Endodermal cell (in vitro differentiated cells): Measurements from ENCODE around the gene DGKD. TPM values are rescaled to one million over a fixed set of nuclear protein-coding genes. Genes with fewer than 3 reads are reported as not detected.

Source experiments
- DNase-seq: peaks from one replicate; pipeline ENCODE4 v3.0.0-alpha.2; 2017
- H3K27ac ChIP-seq: 2 replicates; pipeline ENCODE4 v1.5.1; 2013; ENCODE audit warnings: mild to moderate bottlenecking, low read depth, low read length, moderate library complexity
- H3K27me3 ChIP-seq: 2 replicates; pipeline ENCODE4 v1.6.1; 2013; ENCODE audit warnings: mild to moderate bottlenecking, low read length, moderate library complexity; ENCODE audit not compliant: insufficient read depth, control insufficient read depth, poor library complexity, severe bottlenecking
- H3K36me3 ChIP-seq: 2 replicates; pipeline ENCODE4 v1.7.0; 2013; ENCODE audit warnings: mild to moderate bottlenecking, low read length, moderate library complexity; ENCODE audit not compliant: control insufficient read depth, insufficient read depth
- H3K4me1 ChIP-seq: one replicate; pipeline ENCODE4 v1.7.0; 2013; ENCODE audit warnings: low read length; ENCODE audit not compliant: control insufficient read depth, insufficient read depth
- H3K4me3 ChIP-seq: 2 replicates; pipeline ENCODE4 v1.5.1; 2013; ENCODE audit warnings: mild to moderate bottlenecking, low read length, moderate library complexity
- H3K9ac ChIP-seq: 2 replicates; pipeline ENCODE4 v1.6.1; 2013; ENCODE audit warnings: mild to moderate bottlenecking, low read length, moderate library complexity; ENCODE audit not compliant: poor library complexity, severe bottlenecking; ENCODE audit errors: extremely low read depth
- H3K9me3 ChIP-seq: 2 replicates; pipeline ENCODE4 v1.6.1; 2013; ENCODE audit warnings: mild to moderate bottlenecking, low read length, moderate library complexity; ENCODE audit not compliant: control insufficient read depth
- H3K27ac Mint-ChIP-seq: 2 replicates; pipeline ENCODE4 v1.8.0; 2020; ENCODE audit warnings: mixed read lengths
- H3K27me3 Mint-ChIP-seq: 2 replicates; pipeline ENCODE4 v1.8.0; 2021; ENCODE audit warnings: mild to moderate bottlenecking, mixed read lengths; ENCODE audit not compliant: insufficient read depth
- H3K36me3 Mint-ChIP-seq: 2 replicates; pipeline ENCODE4 v1.8.0; 2020; ENCODE audit warnings: low read depth, mixed read lengths
- H3K4me1 Mint-ChIP-seq: 2 replicates; pipeline ENCODE4 v1.8.0; 2020; ENCODE audit warnings: mixed read lengths
- H3K4me3 Mint-ChIP-seq: 2 replicates; pipeline ENCODE4 v1.8.0; 2020; ENCODE audit warnings: mild to moderate bottlenecking, moderate library complexity, mixed read lengths
- H3K9me3 Mint-ChIP-seq: 2 replicates; pipeline ENCODE4 v1.8.0; 2020; ENCODE audit warnings: mild to moderate bottlenecking, mixed read lengths
- CTCF ChIP-seq: fragments of 200-600 bp; sonication (generic); conservative IDR thresholded peaks from 2 replicates; pipeline ENCODE4 v1.5.0; 2021; ENCODE audit warnings: antibody characterized with exemption, mild to moderate bottlenecking
- WGBS, 2 experiments: methylation state at CpG; one replicate each; pipeline versions ENCODE4 v1.1.5 to v1.1.7; 2013; ENCODE audit warnings: missing lambda C conversion rate in 2 of 2, mixed read lengths in 1 of 2; ENCODE audit not compliant: insufficient coverage in 1 of 2, insufficient read length in 1 of 2; 5-methylcytosine and 5-hydroxymethylcytosine counted together
- total RNA-seq, 2 donors: library from RNA; stranded (reverse); fragmentation: NEBNext Ultra II Directional in 1 of 2; extraction: Animal tissue kit (Norgen Biotek cat#: 25700) in 1 of 2; gene quantifications; 2 replicates in 1 of 2; 3 replicates in 1 of 2; pipeline ENCODE4 v1.2.1, GENCODE V29; 2021

The DGKD gene
- total RNA-seq, 2 donors from 2014 or later = 39.2 to 46.9 TPM

GRCh38 chr2:233456934-233457333 is 102.6 kb downstream of the DGKD start:
- Mint-ChIP-seq H3K36me3 (peaks cover 42% of the 10 kb centered on the region), H3K27me3 (no peaks in the 10 kb centered on the region), H3K27ac (peak overlapping the region; percentile 72), H3K4me3 (no peak overlapping the region), H3K4me1 (no peaks in the 10 kb centered on the region), H3K9me3 (no peaks in the 10 kb centered on the region)
- 60 to 91% methylated on average over 1 to 5 of the region's 5 CpGs for WGBS, 2 experiments
- peak; percentile 28 for TF ChIP-seq CTCF
- DNase-seq = peak; percentile 78
- H3K4me1 ChIP-seq = no peaks in the 10 kb centered on the region
- no peaks in the 10 kb centered on the region for H3K9me3 ChIP-seq
- H3K9ac ChIP-seq = no peak overlapping the region
- no peak overlapping the region for H3K27ac ChIP-seq
- H3K36me3 ChIP-seq = peaks cover 18% of the 10 kb centered on the region
- H3K4me3 ChIP-seq = no peak overlapping the region
- no peaks in the 10 kb centered on the region for H3K27me3 ChIP-seq

- H3K27me3 ChIP-seq = no peaks in the 10 kb centered on the region
- no peaks in the 10 kb centered on the region for H3K4me1 Mint-ChIP-seq
- no peak overlapping the region for H3K9ac ChIP-seq
- H3K27me3 Mint-ChIP-seq = no peaks in the 10 kb centered on the region
- no peak for DNase-seq
- no peak overlapping the region for H3K4me3 ChIP-seq
- no peaks in the 10 kb centered on the region for H3K4me1 ChIP-seq
- no peak overlapping the region for H3K4me3 Mint-ChIP-seq
- H3K36me3 Mint-ChIP-seq = peaks cover 38% of the 10 kb centered on the region
- H3K9me3 Mint-ChIP-seq = no peaks in the 10 kb centered on the region
- peaks cover 16% of the 10 kb centered on the region for H3K36me3 ChIP-seq
- H3K27ac ChIP-seq = no peak overlapping the region
- H3K9me3 ChIP-seq = no peaks in the 10 kb centered on the region
- WGBS, 2 experiments = 92 to 100% methylated on average over 3 to 5 of the region's 5 CpGs
- peak overlapping the region; percentile 72 for H3K27ac Mint-ChIP-seq
- TF ChIP-seq CTCF = no peak
Measured at GRCh38 chr2:233457356-233457755, 103.1 kb downstream of the DGKD start.

GRCh38 chr2:233458031-233458610 is 103.8 kb downstream of the DGKD start:
- Mint-ChIP-seq H3K9me3 (no peaks in the 10 kb centered on the region), H3K4me1 (no peaks in the 10 kb centered on the region), H3K27me3 (no peaks in the 10 kb centered on the region), H3K36me3 (peaks cover 37% of the 10 kb centered on the region), H3K27ac (peak overlapping the region; percentile 58), H3K4me3 (no peak overlapping the region)
- no peaks in the 10 kb centered on the region for H3K4me1 ChIP-seq
- TF ChIP-seq CTCF = no peak
- no peaks in the 10 kb centered on the region for H3K9me3 ChIP-seq
- 93 to 96% methylated on average over 14 to 20 of the region's 20 CpGs for WGBS, 2 experiments
- H3K27me3 ChIP-seq = no peaks in the 10 kb centered on the region
- no peak overlapping the region for H3K27ac ChIP-seq
- peaks cover 16% of the 10 kb centered on the region for H3K36me3 ChIP-seq
- no peak overlapping the region for H3K4me3 ChIP-seq
- H3K9ac ChIP-seq = no peak overlapping the region
- DNase-seq = no peak
